SU-DHL-6 (cell line): ENCODE measurements around the gene MICAL2.

Experiments used
- H2AFZ ChIP-seq: fragments of 200-600 bp; sonication (generic); 2 replicates; pipeline ENCODE4 v1.6.1; 2014; ENCODE audit warnings: low read depth, mild to moderate bottlenecking, moderate library complexity, mixed read lengths, antibody characterized with exemption, low read length; ENCODE audit not compliant: severe bottlenecking
- H3F3A ChIP-seq: fragments of 200-600 bp; shearing (Covaris generic); 2 replicates; pipeline ENCODE4 v1.6.0; 2016; ENCODE audit warnings: antibody characterized with exemption, mild to moderate bottlenecking; ENCODE audit not compliant: insufficient read depth
- H3K27ac ChIP-seq: fragments of 200-600 bp; sonication (generic); 2 replicates; pipeline ENCODE4 v1.5.1; 2016; ENCODE audit warnings: low read depth, mild to moderate bottlenecking, low read length, moderate library complexity, mixed read lengths
- H3K27me3 ChIP-seq: fragments of 200-600 bp; sonication (generic), shearing (Covaris generic); 2 replicates; pipeline ENCODE4 v1.6.0; 2014; ENCODE audit warnings: mild to moderate bottlenecking, low read length
- H3K36me3 ChIP-seq: fragments of 200-600 bp; sonication (generic); 2 replicates; pipeline ENCODE4 v1.6.1; 2014; ENCODE audit warnings: mild to moderate bottlenecking, low read length, mixed read lengths
- H3K4me2 ChIP-seq: fragments of 300-600, 200-600 bp; shearing (Covaris generic), sonication (generic); 2 replicates; pipeline ENCODE4 v1.6.0; 2014; ENCODE audit warnings: low read length, low read depth, mild to moderate bottlenecking; ENCODE audit not compliant: poor library complexity, severe bottlenecking
- H3K4me3 ChIP-seq: fragments of 200-600 bp; sonication (generic); 2 replicates; pipeline ENCODE4 v1.5.1; 2014; ENCODE audit warnings: antibody characterized with exemption, low read length, mild to moderate bottlenecking, mixed read lengths; ENCODE audit not compliant: insufficient read depth, poor library complexity, severe bottlenecking
- H3K79me2 ChIP-seq: fragments of 200-600 bp; sonication (generic); 2 replicates; pipeline ENCODE4 v1.6.1; 2014; ENCODE audit warnings: mild to moderate bottlenecking, low read length, moderate library complexity; ENCODE audit not compliant: insufficient read depth
- H3K9ac ChIP-seq: fragments of 200-600 bp; sonication (generic); 2 replicates; pipeline ENCODE4 v1.7.0; 2014; ENCODE audit warnings: mild to moderate bottlenecking, low read length
- H3K9me2 ChIP-seq: fragments of 200-600 bp; sonication (generic); replicated peaks from 2 replicates; pipeline ENCODE4 v1.6.1; 2014; ENCODE audit warnings: low read length; ENCODE audit not compliant: insufficient read depth
- H3K9me3 ChIP-seq: fragments of 200-600 bp; sonication (generic); 2 replicates; pipeline ENCODE4 v1.6.1; 2014; ENCODE audit warnings: low read length, mixed read lengths; ENCODE audit not compliant: insufficient read depth
- H4K20me1 ChIP-seq: fragments of 200-600 bp; sonication (generic); 2 replicates; pipeline ENCODE4 v1.6.1; 2014; ENCODE audit warnings: low read depth, mild to moderate bottlenecking, antibody characterized with exemption, low read length, moderate library complexity, mixed read lengths
- EZH2phosphoT487 ChIP-seq: fragments of 200-600 bp; sonication (generic), shearing (Covaris generic); conservative IDR thresholded peaks from 2 replicates; pipeline ENCODE4 v1.6.1; 2018; ENCODE audit warnings: mild to moderate bottlenecking, antibody characterized with exemption, low read length, moderate library complexity, mixed read lengths
- TF ChIP-seq, protein P1 (sequence below): fragments of 200-600 bp; sonication (generic); IDR thresholded peaks from one replicate; pipeline ENCODE4 v1.5.1; 2017; ENCODE audit warnings: antibody characterized with exemption, mild to moderate bottlenecking, low read length, moderate library complexity; ENCODE audit not compliant: insufficient read depth, poor library complexity, severe bottlenecking

MICAL2 gene

DNA sequence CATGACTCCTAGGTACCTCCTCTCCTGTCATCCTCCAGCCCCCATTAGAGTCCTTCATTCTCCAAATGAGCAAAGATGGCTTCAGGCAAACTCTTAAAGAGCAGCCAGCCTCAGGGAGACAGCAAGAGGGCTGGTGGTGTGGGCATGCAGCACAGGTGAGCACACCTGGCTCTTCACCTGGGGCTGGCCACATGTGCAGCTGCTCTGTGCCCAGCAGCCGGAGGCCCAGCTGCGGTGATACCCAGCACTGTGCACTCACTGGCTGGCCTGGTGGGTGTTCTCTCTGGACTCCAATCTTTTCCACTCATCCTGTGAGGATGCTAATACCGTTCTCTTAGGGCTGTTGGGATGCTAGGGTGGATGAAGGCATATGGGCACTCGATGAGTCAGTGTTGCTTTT, 160.9 kb downstream of the MICAL2 start:
- no peaks in the 10 kb centered on the region for H3K27me3 ChIP-seq
- H3K4me2 ChIP-seq, result no peak overlapping the region
- H3F3A ChIP-seq, result no peaks in the 10 kb centered on the region
- H3K9me2 ChIP-seq, result no peaks in the 10 kb centered on the region
- no peaks in the 10 kb centered on the region for H3K36me3 ChIP-seq
- H3K79me2 ChIP-seq, result no peaks in the 10 kb centered on the region
- no peak overlapping the region for H3K4me3 ChIP-seq
- H3K9ac ChIP-seq, result no peak overlapping the region
- H4K20me1 ChIP-seq, result no peaks in the 10 kb centered on the region
- no peaks in the 10 kb centered on the region for H3K9me3 ChIP-seq
- TF ChIP-seq, protein P1, sequence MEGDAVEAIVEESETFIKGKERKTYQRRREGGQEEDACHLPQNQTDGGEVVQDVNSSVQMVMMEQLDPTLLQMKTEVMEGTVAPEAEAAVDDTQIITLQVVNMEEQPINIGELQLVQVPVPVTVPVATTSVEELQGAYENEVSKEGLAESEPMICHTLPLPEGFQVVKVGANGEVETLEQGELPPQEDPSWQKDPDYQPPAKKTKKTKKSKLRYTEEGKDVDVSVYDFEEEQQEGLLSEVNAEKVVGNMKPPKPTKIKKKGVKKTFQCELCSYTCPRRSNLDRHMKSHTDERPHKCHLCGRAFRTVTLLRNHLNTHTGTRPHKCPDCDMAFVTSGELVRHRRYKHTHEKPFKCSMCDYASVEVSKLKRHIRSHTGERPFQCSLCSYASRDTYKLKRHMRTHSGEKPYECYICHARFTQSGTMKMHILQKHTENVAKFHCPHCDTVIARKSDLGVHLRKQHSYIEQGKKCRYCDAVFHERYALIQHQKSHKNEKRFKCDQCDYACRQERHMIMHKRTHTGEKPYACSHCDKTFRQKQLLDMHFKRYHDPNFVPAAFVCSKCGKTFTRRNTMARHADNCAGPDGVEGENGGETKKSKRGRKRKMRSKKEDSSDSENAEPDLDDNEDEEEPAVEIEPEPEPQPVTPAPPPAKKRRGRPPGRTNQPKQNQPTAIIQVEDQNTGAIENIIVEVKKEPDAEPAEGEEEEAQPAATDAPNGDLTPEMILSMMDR, result no peak
- no peak for TF ChIP-seq EZH2phosphoT487
- no peak overlapping the region for H3K27ac ChIP-seq
- no peak overlapping the region for H2AFZ ChIP-seq

DNA sequence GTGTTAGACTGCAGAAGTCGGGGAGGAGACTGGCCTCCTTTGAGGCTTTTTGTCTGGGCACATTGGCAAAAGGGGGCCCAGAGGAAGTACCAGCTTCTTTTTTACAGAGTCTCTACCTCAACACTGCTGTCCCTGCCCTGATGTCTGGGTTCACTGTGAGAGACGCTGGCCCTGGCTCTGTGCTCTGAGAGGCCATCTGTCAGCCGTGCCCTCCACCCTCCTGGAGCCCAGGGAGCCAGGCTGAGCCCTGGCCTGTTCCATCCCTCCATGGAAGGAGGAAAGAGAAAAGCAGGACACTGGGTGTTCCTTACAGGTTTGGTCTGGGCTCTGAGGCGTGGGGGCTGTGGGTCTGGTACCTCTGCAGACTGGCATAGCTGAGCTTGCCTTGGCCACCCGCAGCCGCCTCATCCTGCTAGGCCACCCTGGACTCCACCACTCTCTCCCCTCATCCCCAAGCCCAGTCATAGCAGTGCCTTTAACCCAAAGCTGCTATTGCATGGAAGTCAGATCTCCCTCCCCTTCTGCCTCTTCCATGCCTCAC, 161.5 kb downstream of the MICAL2 start:
- H3K36me3 ChIP-seq, result no peaks in the 10 kb centered on the region
- TF ChIP-seq EZH2phosphoT487, result no peak
- TF ChIP-seq, protein P1, result no peak
- H2AFZ ChIP-seq, result no peak overlapping the region
- H3K9ac ChIP-seq, result no peak overlapping the region
- H4K20me1 ChIP-seq, result no peaks in the 10 kb centered on the region
- no peaks in the 10 kb centered on the region for H3K27me3 ChIP-seq
- no peaks in the 10 kb centered on the region for H3F3A ChIP-seq
- no peaks in the 10 kb centered on the region for H3K9me2 ChIP-seq
- no peak overlapping the region for H3K4me2 ChIP-seq
- no peaks in the 10 kb centered on the region for H3K9me3 ChIP-seq
- H3K4me3 ChIP-seq, result no peak overlapping the region
- H3K79me2 ChIP-seq, result no peaks in the 10 kb centered on the region
- H3K27ac ChIP-seq, result no peak overlapping the region

DNA sequence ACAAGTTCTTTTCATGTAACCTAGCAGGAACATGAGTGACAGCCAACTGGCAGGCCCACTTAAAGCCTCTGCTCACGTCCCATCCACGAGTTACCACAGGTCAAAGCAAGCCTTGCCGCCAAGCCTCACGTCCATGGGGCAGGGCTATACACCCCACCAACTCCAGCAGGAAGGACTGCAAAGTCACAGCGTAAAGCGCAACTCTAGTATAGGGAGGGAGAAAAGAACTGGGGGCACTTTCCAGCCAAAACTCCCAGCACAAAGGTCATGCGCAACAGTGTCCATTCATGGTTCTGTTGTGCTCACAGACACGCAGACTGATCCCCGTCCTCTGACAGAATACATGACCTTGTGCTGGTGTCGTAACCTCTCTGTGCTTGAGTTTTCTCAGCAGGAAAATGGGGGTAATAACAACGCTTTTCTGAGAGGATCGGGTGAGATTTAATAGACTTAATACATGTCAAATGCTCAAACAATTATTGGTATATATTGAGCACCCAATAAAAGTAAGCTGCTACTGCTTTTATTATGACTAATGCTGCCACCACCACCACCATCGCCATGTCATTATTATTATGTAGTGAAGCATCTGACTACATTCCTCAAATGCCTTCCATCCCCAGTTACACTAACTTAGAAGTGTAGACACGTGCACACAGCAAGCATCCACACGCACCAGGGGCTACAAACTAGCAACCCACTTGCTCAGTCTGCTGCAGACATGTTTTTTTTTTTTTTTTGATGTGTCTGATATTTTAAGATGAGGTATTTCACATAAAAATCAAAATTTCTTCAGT, 162.6 kb downstream of the MICAL2 start:
- Histone ChIP-seq H3K9me3 (no peaks in the 10 kb centered on the region), H2AFZ (no peak overlapping the region)

More for the DNA sequence above, 162.6 kb downstream of the MICAL2 start:
- Histone ChIP-seq H3K4me3 (no peak overlapping the region), H3K27me3 (no peaks in the 10 kb centered on the region), H3K9me2 (no peaks in the 10 kb centered on the region), H3K27ac (no peak overlapping the region), H3K36me3 (no peaks in the 10 kb centered on the region), H3K79me2 (no peaks in the 10 kb centered on the region), H3F3A (no peaks in the 10 kb centered on the region), H3K4me2 (no peak overlapping the region), H4K20me1 (no peaks in the 10 kb centered on the region), H3K9ac (no peak overlapping the region)
- TF ChIP-seq EZH2phosphoT487, result no peak
- TF ChIP-seq, protein P1, result no peak
